Neural progenitor cell (in vitro differentiated cells): ENCODE results near the gene TBPL1. TPM values are rescaled to one million over a fixed set of nuclear protein-coding genes. Genes with fewer than 3 reads are reported as not detected.
A peak's percentile ranks its signal among the peaks of the same experiment; 100 is the strongest.

ENCODE experiments used
- DNase-seq: peaks from one replicate; pipeline ENCODE4 v3.0.0-alpha.2; 2016; ENCODE audit warnings: low spot score
- H2AFZ ChIP-seq: fragments of 200-600 bp; sonication (generic); replicated peaks from 2 replicates; pipeline ENCODE4 v1.6.1; 2016; ENCODE audit warnings: antibody characterized with exemption
- H3F3A ChIP-seq: fragments of 200-600 bp; sonication (generic); 2 replicates; pipeline ENCODE4 v1.6.1; 2016; ENCODE audit warnings: antibody characterized with exemption, low read depth
- H3K27ac ChIP-seq: fragments of 200-600 bp; sonication (generic); 2 replicates; pipeline ENCODE4 v1.5.1; 2016; ENCODE audit warnings: mild to moderate bottlenecking
- H3K27me3 ChIP-seq: fragments of 200-600 bp; sonication (generic); 2 replicates; pipeline ENCODE4 v1.6.1; 2016; ENCODE audit warnings: mild to moderate bottlenecking, moderate library complexity
- H3K36me3 ChIP-seq: fragments of 200-600 bp; sonication (generic); 2 replicates; pipeline ENCODE4 v1.5.1; 2016
- H3K4me1 ChIP-seq: fragments of 200-600 bp; sonication (generic); 2 replicates; pipeline ENCODE4 v1.6.1; 2016; ENCODE audit warnings: mixed run types
- H3K4me2 ChIP-seq: fragments of 200-600 bp; sonication (generic); 2 replicates; pipeline ENCODE4 v1.6.1; 2016
- H3K4me3 ChIP-seq: fragments of 200-600 bp; sonication (generic); 2 replicates; pipeline ENCODE4 v1.5.1; 2016
- H3K79me2 ChIP-seq: fragments of 200-600 bp; sonication (generic); 2 replicates; pipeline ENCODE4 v1.6.1; 2016; ENCODE audit warnings: low read depth
- H3K9ac ChIP-seq: fragments of 200-600 bp; sonication (generic); 2 replicates; pipeline ENCODE4 v1.6.1; 2016
- H3K9me3 ChIP-seq: fragments of 200-600 bp; sonication (generic); 2 replicates; pipeline ENCODE4 v1.5.1; 2016; ENCODE audit warnings: low read depth
- H4K20me1 ChIP-seq: fragments of 200-600 bp; sonication (generic); 2 replicates; pipeline ENCODE4 v1.6.1; 2016; ENCODE audit warnings: low read depth
- H3K27ac Mint-ChIP-seq: 3 replicates; pipeline ENCODE4 v1.8.0; 2021; ENCODE audit warnings: mixed read lengths
- H3K27me3 Mint-ChIP-seq: 2 replicates; pipeline ENCODE4 v1.8.0; 2022; ENCODE audit warnings: low read depth, mild to moderate bottlenecking, inconsistent platforms, moderate library complexity, mixed read lengths; ENCODE audit not compliant: insufficient read depth
- H3K36me3 Mint-ChIP-seq: 3 replicates; pipeline ENCODE4 v1.8.0; 2021; ENCODE audit warnings: mixed read lengths
- H3K4me1 Mint-ChIP-seq: 3 replicates; pipeline ENCODE4 v1.8.0; 2021; ENCODE audit warnings: mixed read lengths
- H3K4me3 Mint-ChIP-seq: 3 replicates; pipeline ENCODE4 v1.8.0; 2021; ENCODE audit warnings: mild to moderate bottlenecking, moderate library complexity, mixed read lengths
- H3K9me3 Mint-ChIP-seq: 3 replicates; pipeline ENCODE4 v1.8.0; 2020; ENCODE audit warnings: mixed read lengths
- EZH2 ChIP-seq: fragments of 200-600 bp; sonication (generic); IDR thresholded peaks from 2 replicates; pipeline ENCODE4 v1.6.1; 2017; ENCODE audit warnings: antibody characterized with exemption, mild to moderate bottlenecking, moderate library complexity
- EZH2phosphoT487 ChIP-seq: fragments of 200-600 bp; sonication (generic); IDR thresholded peaks from 2 replicates; pipeline ENCODE4 v1.6.1; 2017; ENCODE audit warnings: antibody characterized with exemption
- total RNA-seq: library from RNA; depleted of rRNA; stranded (reverse); fragments of >200 nt; gene quantifications from 2 replicates; pipeline ENCODE4 v1.2.3, GENCODE V29; 2015; ENCODE audit warnings: low replicate concordance
- TF ChIP-seq, protein P1 (sequence below): fragments of 200-600 bp; sonication (generic); IDR thresholded peaks from 2 replicates; pipeline ENCODE4 v1.5.1; 2017; ENCODE audit warnings: antibody characterized with exemption, mild to moderate bottlenecking

The TBPL1 gene
- total RNA-seq, 1 donor from 2014 or later, result 125 TPM

DNA sequence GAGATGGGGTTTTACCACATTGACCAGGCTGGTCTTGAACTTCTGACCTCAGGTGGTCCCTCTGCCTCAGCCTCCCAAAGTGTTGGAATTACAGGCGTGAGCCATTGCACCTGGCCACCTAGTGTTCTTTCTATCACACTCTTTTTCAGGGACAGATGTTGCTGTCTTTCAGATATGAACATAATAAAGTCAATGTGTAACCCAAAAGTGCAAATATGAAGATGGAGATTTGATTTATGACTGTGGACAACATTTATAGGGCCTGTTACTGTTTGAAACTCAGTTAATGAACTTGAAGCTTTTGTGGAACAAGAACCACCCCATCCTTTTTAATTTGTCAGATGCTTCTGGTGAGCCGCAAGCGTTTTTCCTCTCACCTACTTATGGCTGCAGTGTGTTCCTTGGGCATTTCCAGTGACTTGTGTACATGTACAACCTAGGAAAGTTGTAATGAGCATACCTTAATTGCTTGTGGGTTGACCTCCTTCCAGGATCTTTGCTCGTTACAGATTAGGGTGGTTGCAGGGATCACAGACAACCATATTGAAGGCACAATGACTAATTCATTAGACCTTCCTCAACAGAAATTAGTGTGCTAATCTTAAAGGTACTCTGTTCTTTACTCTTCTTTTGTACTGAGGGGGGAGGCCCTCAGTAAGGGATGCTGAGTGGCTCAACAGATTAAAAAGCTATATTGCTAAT is 6.8 kb downstream of the TBPL1 start:
- Mint-ChIP-seq H3K9me3 (peaks cover 20% of the 10 kb centered on the region), H3K36me3 (peaks cover 28% of the 10 kb centered on the region), H3K4me1 (peaks cover 26% of the 10 kb centered on the region), H3K27me3 (no peaks in the 10 kb centered on the region), H3K4me3 (no peak overlapping the region), H3K27ac (no peak overlapping the region)
- H3K27me3 ChIP-seq, result no peaks in the 10 kb centered on the region
- no peaks in the 10 kb centered on the region for H3F3A ChIP-seq
- H3K4me2 ChIP-seq, result no peak overlapping the region
- H3K36me3 ChIP-seq, result no peaks in the 10 kb centered on the region
- DNase-seq, result no peak
- no peak overlapping the region for H2AFZ ChIP-seq
- peaks cover 100% of the 10 kb centered on the region for H3K79me2 ChIP-seq
- H3K4me3 ChIP-seq, result no peak overlapping the region
- no peaks in the 10 kb centered on the region for H3K9me3 ChIP-seq
- TF ChIP-seq, protein P1, sequence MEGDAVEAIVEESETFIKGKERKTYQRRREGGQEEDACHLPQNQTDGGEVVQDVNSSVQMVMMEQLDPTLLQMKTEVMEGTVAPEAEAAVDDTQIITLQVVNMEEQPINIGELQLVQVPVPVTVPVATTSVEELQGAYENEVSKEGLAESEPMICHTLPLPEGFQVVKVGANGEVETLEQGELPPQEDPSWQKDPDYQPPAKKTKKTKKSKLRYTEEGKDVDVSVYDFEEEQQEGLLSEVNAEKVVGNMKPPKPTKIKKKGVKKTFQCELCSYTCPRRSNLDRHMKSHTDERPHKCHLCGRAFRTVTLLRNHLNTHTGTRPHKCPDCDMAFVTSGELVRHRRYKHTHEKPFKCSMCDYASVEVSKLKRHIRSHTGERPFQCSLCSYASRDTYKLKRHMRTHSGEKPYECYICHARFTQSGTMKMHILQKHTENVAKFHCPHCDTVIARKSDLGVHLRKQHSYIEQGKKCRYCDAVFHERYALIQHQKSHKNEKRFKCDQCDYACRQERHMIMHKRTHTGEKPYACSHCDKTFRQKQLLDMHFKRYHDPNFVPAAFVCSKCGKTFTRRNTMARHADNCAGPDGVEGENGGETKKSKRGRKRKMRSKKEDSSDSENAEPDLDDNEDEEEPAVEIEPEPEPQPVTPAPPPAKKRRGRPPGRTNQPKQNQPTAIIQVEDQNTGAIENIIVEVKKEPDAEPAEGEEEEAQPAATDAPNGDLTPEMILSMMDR, result no peak
- TF ChIP-seq EZH2phosphoT487 (no peak), EZH2 (no peak)
- H3K27ac ChIP-seq, result no peak overlapping the region
- H3K9ac ChIP-seq, result no peak overlapping the region
- peaks cover 34% of the 10 kb centered on the region for H3K4me1 ChIP-seq
- H4K20me1 ChIP-seq, result peaks cover 35% of the 10 kb centered on the region

DNA sequence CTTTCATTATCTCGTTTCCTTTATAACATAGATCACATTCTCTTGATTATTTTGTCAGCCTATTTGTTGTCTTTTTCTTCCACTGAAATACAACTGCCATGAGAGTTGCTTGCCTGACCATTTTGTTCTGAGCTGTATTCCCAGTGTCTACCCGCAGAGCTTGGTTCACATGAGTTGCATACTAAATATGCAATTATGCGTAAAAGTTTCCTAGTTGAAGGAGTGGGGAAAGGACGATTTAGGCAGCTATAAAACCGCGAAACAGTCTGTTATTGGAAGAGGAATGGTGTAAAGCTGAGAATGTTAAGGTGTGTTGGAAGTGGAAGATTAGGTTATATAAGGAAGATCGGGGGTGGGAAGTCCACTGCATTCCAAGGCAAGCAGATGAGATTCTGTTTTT is 8.8 kb downstream of the TBPL1 start:
- TF ChIP-seq EZH2phosphoT487 (no peak), EZH2 (no peak)
- TF ChIP-seq, protein P1, result no peak
- H3K4me3 Mint-ChIP-seq, result no peak overlapping the region
- H3F3A ChIP-seq, result no peaks in the 10 kb centered on the region
- H3K9ac ChIP-seq, result no peak overlapping the region
- H3K27ac ChIP-seq, result peak overlapping the region; percentile 41
- no peak overlapping the region for H2AFZ ChIP-seq
- H3K79me2 ChIP-seq, result peaks cover 100% of the 10 kb centered on the region
- H3K36me3 ChIP-seq, result no peaks in the 10 kb centered on the region
- H3K4me1 ChIP-seq, result peaks cover 19% of the 10 kb centered on the region
- no peaks in the 10 kb centered on the region for H3K9me3 ChIP-seq
- no peak overlapping the region for H3K4me3 ChIP-seq
- DNase-seq, result no peak
- H3K9me3 Mint-ChIP-seq, result peaks cover 20% of the 10 kb centered on the region
- peaks cover 18% of the 10 kb centered on the region for H3K4me1 Mint-ChIP-seq
- peak overlapping the region; percentile 2 for H3K27ac Mint-ChIP-seq
- no peaks in the 10 kb centered on the region for H3K27me3 Mint-ChIP-seq
- peaks cover 28% of the 10 kb centered on the region for H3K36me3 Mint-ChIP-seq
- H3K4me2 ChIP-seq, result peak overlapping the region; percentile 8
- H3K27me3 ChIP-seq, result no peaks in the 10 kb centered on the region
- H4K20me1 ChIP-seq, result peaks cover 15% of the 10 kb centered on the region

DNA sequence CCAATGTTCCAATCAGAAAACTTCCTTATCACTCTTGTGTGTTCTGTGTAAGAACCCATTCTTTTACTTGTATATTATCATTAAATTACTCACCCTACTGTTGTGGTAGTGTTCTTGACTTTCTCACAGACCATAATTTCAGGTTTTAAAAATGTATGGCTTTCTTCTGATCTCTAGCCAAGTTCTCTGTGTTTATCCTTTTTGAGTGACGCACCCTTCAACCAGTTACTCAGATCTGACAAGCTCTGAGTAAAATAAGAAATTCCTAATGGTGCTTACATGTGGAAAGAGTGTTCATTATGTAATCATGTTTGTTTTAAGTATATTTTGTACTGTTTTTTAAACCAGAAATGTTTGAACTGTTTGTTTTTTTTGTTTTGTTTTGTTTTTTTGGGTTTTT is 11.0 kb downstream of the TBPL1 start:
- Histone ChIP-seq H3F3A (no peaks in the 10 kb centered on the region), H3K4me1 (peaks cover 10% of the 10 kb centered on the region), H4K20me1 (peaks cover 4% of the 10 kb centered on the region), H3K27me3 (no peaks in the 10 kb centered on the region), H3K9ac (no peak overlapping the region), H3K4me3 (no peak overlapping the region), H3K27ac (no peak overlapping the region), H3K36me3 (no peaks in the 10 kb centered on the region), H3K9me3 (no peaks in the 10 kb centered on the region), H3K4me2 (no peak overlapping the region), H2AFZ (no peak overlapping the region), H3K79me2 (peaks cover 100% of the 10 kb centered on the region)
- no peak overlapping the region for H3K27ac Mint-ChIP-seq
- TF ChIP-seq, protein P1, result no peak
- TF ChIP-seq EZH2phosphoT487, result no peak
- no peak for TF ChIP-seq EZH2
- H3K4me3 Mint-ChIP-seq, result no peak overlapping the region
- peaks cover 28% of the 10 kb centered on the region for H3K36me3 Mint-ChIP-seq
- peaks cover 20% of the 10 kb centered on the region for H3K9me3 Mint-ChIP-seq
- H3K27me3 Mint-ChIP-seq, result no peaks in the 10 kb centered on the region
- H3K4me1 Mint-ChIP-seq, result peaks cover 14% of the 10 kb centered on the region
- DNase-seq, result no peak
